ENCODE results near the gene LIN28B.

DNA sequence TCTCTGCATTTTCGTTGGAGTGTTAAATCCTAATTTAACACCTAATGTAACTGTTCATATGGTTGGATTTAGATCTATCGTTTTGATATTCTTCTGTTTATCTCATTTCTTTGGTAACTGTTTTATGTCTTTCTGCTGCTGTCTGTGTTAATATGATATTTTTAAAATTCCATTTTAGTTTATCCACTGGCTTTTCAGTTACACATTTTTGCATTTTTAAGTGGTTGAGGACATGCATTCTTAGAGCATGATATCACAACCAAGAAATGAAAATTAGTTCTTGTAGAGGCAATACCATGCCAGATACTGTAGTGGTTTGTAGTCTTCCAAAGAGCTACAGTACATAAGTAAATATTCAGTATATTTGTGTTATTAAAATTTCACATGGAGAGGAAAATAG lies 58.6 kb downstream of the LIN28B start:
- TF ChIP-seq, protein P1, sequence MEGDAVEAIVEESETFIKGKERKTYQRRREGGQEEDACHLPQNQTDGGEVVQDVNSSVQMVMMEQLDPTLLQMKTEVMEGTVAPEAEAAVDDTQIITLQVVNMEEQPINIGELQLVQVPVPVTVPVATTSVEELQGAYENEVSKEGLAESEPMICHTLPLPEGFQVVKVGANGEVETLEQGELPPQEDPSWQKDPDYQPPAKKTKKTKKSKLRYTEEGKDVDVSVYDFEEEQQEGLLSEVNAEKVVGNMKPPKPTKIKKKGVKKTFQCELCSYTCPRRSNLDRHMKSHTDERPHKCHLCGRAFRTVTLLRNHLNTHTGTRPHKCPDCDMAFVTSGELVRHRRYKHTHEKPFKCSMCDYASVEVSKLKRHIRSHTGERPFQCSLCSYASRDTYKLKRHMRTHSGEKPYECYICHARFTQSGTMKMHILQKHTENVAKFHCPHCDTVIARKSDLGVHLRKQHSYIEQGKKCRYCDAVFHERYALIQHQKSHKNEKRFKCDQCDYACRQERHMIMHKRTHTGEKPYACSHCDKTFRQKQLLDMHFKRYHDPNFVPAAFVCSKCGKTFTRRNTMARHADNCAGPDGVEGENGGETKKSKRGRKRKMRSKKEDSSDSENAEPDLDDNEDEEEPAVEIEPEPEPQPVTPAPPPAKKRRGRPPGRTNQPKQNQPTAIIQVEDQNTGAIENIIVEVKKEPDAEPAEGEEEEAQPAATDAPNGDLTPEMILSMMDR (conservative IDR thresholded peaks at IDR 0.05; ENCODE audit: low read depth, low read length) = no peak
- no peak for TF ChIP-seq EZH2 (IDR thresholded peaks at IDR 0.05; ENCODE audit: borderline replicate concordance, low read depth, low read length, poor library complexity, severe bottlenecking)
